Liver (tissue), 9 donors: ENCODE results near the gene PLB1. TPM values are rescaled to one million over a fixed set of nuclear protein-coding genes. Genes with fewer than 3 reads are reported as not detected.

Source experiments
- DNase-seq: peaks from one replicate; pipeline ENCODE4 v3.0.0-alpha.2; 2017; ENCODE audit warnings: low spot score
- H3K27ac ChIP-seq, 2 donors: one replicate each; pipeline ENCODE4 v1.7.0; 2013; ENCODE audit warnings: inconsistent platforms in 2 of 2, low read length in 2 of 2, control low read depth in 1 of 2, low read depth in 1 of 2, mild to moderate bottlenecking in 1 of 2
- H3K27me3 ChIP-seq, 4 donors: one replicate each; pipeline versions ENCODE4 v1.6.1 to v1.7.0; 2013; ENCODE audit warnings: low read length in 3 of 4, inconsistent platforms in 1 of 4, mild to moderate bottlenecking in 1 of 4, moderate library complexity in 1 of 4; ENCODE audit not compliant: control insufficient read depth in 4 of 4, insufficient read depth in 4 of 4
- H3K36me3 ChIP-seq, 4 donors: one replicate each; pipeline versions ENCODE4 v1.6.1 to v1.7.0; 2013; ENCODE audit warnings: low read length in 3 of 4, mild to moderate bottlenecking in 3 of 4, low read depth in 1 of 4, moderate library complexity in 1 of 4; ENCODE audit not compliant: control insufficient read depth in 4 of 4, insufficient read depth in 3 of 4
- H3K4me1 ChIP-seq, 4 donors: one replicate each; pipeline versions ENCODE4 v1.6.1 to v1.7.0; 2013; ENCODE audit warnings: low read length in 3 of 4, mild to moderate bottlenecking in 3 of 4, moderate library complexity in 1 of 4; ENCODE audit not compliant: control insufficient read depth in 4 of 4, insufficient read depth in 4 of 4
- H3K4me3 ChIP-seq, 3 donors: one replicate each; pipeline versions ENCODE4 v1.6.1 to v1.7.0; 2013; ENCODE audit warnings: low read length in 3 of 3, control low read depth in 1 of 3, low read depth in 1 of 3, mild to moderate bottlenecking in 1 of 3
- H3K9ac ChIP-seq, 2 donors: one replicate each; pipeline ENCODE4 v1.7.0; 2013; ENCODE audit warnings: low read length in 2 of 2, mild to moderate bottlenecking in 2 of 2, moderate library complexity in 2 of 2, control low read depth in 1 of 2, low read depth in 1 of 2
- H3K9me3 ChIP-seq, 4 donors: one replicate each; pipeline versions ENCODE4 v1.6.1 to v1.7.0; 2013; ENCODE audit warnings: low read length in 3 of 4; ENCODE audit not compliant: control insufficient read depth in 4 of 4
- EGR1 ChIP-seq, 2 donors: IDR thresholded peaks; 2 replicates each; pipeline ENCODE4 v1.6.1; 2016 to 2018; ENCODE audit warnings: antibody characterized with exemption in 2 of 2, low read depth in 2 of 2
- FOXA2 ChIP-seq: IDR thresholded peaks from 2 replicates; pipeline ENCODE4 v1.6.1; 2016; ENCODE audit warnings: antibody characterized with exemption
- HNF4G ChIP-seq: IDR thresholded peaks from 2 replicates; pipeline ENCODE4 v1.6.1; 2016; ENCODE audit warnings: antibody characterized with exemption
- JUND ChIP-seq, 2 donors: IDR thresholded peaks; 2 replicates each; pipeline ENCODE4 v1.6.1; 2016; ENCODE audit warnings: antibody characterized with exemption in 2 of 2
- NR2F2 ChIP-seq: IDR thresholded peaks from 2 replicates; pipeline ENCODE4 v1.6.1; 2016; ENCODE audit warnings: antibody characterized with exemption
- TAF1 ChIP-seq: conservative IDR thresholded peaks from 2 replicates; pipeline ENCODE4 v1.6.1; 2016; ENCODE audit warnings: antibody characterized with exemption, mild to moderate bottlenecking
- YY1 ChIP-seq: IDR thresholded peaks from 2 replicates; pipeline ENCODE4 v1.6.1; 2016; ENCODE audit warnings: antibody characterized with exemption, mild to moderate bottlenecking
- WGBS: extraction: QIAGEN DNeasy Blood & Tissue Kit; methylation state at CpG from one replicate; pipeline ENCODE4 v1.1.7; 2013; 5-methylcytosine and 5-hydroxymethylcytosine counted together
- polyA plus RNA-seq, 2 donors: library from polyadenylated mRNA; stranded (reverse) in 1 of 2; unstranded in 1 of 2; fragments of 200-250 nt in 1 of 2; fragments of >200 nt in 1 of 2; fragmentation: Nextera tagmentation in 1 of 2; extraction: Ambion mirVana in 1 of 2; gene quantifications; one replicate each; pipeline versions ENCODE4 v1.2.1 to v1.2.3, GENCODE V29; 2013 to 2015
- total RNA-seq, 2 donors: library from RNA; depleted of rRNA; stranded (reverse); fragments of >200 nt; gene quantifications; one replicate each; pipeline ENCODE4 v1.2.3, GENCODE V29; 2014
- TF ChIP-seq, protein P1 (sequence below): IDR thresholded peaks from 2 replicates; pipeline ENCODE4 v1.6.1; 2016; ENCODE audit warnings: antibody characterized with exemption, mild to moderate bottlenecking
- TF ChIP-seq, protein P2 (sequence below): IDR thresholded peaks from 2 replicates; pipeline ENCODE4 v1.6.1; 2016; ENCODE audit warnings: antibody characterized with exemption
- TF ChIP-seq, protein P3 (sequence below): IDR thresholded peaks from 2 replicates; pipeline ENCODE4 v1.6.1; 2016; ENCODE audit warnings: antibody characterized with exemption
- donor health status: healthy.
- donor health status: healthy.
- donor health status: healthy.
- donor health status: healthy.
- donor health status: healthy.

PLB1 gene
- total and polyA plus RNA-seq, 4 donors = 0.58 to 4.5 (median 1.6) TPM

DNA sequence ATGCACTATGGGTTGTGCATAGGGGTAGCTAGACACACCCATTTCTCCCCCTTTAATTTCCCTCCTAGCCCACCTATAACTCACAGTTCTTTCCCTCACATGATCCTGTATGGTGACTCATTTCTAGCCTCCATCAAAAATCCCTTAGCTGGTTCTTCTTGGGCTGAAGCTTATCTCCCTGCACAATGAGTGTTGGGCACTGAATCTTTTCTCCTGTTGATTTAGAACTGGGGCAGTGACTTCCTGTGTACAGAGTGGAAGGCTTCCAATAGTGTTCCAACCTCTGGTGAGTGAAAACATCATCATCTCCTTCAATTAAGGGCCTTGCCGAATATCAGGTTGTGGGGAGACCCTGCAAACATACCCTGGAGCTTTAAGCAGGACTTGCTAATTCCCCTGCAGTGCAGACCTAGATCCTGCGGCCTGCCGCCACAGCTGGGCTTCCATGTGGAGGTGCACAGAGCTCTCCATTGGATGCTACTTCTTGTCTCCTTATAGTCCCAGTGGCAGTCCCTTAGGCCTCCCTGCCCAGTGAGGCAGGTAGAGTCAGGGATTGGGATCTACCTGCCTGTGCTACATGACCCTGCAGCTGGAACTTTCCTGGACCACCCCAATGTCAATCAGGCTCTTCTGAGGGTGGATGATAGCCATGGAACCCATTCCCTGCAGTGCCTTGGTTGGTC is 121.8 kb downstream of the PLB1 start:
- Histone ChIP-seq H3K9me3 (no peaks in the 10 kb centered on the region), H3K4me3 (no peak overlapping the region), H3K27ac (no peak overlapping the region), H3K27me3 (no peaks in the 10 kb centered on the region), H3K9ac (no peak overlapping the region), H3K4me1 (peaks cover 0 to 16% (median 11%) of the 10 kb centered on the region in 4 donors), H3K36me3 (no peaks in the 10 kb centered on the region)
- TF ChIP-seq FOXA2 (no peak), YY1 (no peak), NR2F2 (no peak)
- TF ChIP-seq, protein P1, sequence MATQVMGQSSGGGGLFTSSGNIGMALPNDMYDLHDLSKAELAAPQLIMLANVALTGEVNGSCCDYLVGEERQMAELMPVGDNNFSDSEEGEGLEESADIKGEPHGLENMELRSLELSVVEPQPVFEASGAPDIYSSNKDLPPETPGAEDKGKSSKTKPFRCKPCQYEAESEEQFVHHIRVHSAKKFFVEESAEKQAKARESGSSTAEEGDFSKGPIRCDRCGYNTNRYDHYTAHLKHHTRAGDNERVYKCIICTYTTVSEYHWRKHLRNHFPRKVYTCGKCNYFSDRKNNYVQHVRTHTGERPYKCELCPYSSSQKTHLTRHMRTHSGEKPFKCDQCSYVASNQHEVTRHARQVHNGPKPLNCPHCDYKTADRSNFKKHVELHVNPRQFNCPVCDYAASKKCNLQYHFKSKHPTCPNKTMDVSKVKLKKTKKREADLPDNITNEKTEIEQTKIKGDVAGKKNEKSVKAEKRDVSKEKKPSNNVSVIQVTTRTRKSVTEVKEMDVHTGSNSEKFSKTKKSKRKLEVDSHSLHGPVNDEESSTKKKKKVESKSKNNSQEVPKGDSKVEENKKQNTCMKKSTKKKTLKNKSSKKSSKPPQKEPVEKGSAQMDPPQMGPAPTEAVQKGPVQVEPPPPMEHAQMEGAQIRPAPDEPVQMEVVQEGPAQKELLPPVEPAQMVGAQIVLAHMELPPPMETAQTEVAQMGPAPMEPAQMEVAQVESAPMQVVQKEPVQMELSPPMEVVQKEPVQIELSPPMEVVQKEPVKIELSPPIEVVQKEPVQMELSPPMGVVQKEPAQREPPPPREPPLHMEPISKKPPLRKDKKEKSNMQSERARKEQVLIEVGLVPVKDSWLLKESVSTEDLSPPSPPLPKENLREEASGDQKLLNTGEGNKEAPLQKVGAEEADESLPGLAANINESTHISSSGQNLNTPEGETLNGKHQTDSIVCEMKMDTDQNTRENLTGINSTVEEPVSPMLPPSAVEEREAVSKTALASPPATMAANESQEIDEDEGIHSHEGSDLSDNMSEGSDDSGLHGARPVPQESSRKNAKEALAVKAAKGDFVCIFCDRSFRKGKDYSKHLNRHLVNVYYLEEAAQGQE = no peak
- TF ChIP-seq, protein P2, sequence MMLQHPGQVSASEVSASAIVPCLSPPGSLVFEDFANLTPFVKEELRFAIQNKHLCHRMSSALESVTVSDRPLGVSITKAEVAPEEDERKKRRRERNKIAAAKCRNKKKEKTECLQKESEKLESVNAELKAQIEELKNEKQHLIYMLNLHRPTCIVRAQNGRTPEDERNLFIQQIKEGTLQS = no peak
- 88% methylated on average over 3 of the region's 3 CpGs for WGBS
- no peak for DNase-seq

GRCh38 chr2:28618221-28619141 is 122.6 kb downstream of the PLB1 start:
- WGBS = 95% methylated on average over 12 of the region's 12 CpGs
- TF ChIP-seq, protein P3, sequence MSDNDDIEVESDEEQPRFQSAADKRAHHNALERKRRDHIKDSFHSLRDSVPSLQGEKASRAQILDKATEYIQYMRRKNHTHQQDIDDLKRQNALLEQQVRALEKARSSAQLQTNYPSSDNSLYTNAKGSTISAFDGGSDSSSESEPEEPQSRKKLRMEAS = no peak
- TF ChIP-seq HNF4G (no peak), NR2F2 (no peak), EGR1 (IDR thresholded peaks at IDR 0.05; ENCODE audit: low read depth in 2 of 2) (no peak), JUND (IDR thresholded peaks at IDR 0.05) (no peak), TAF1 (no peak)
- Histone ChIP-seq H3K4me1 (peaks cover 0 to 16% (median 11%) of the 10 kb centered on the region in 4 donors), H3K9ac (no peak overlapping the region), H3K27ac (no peak overlapping the region), H3K27me3 (no peaks in the 10 kb centered on the region), H3K9me3 (no peaks in the 10 kb centered on the region), H3K36me3 (no peaks in the 10 kb centered on the region), H3K4me3 (no peak overlapping the region)
- DNase-seq = no peak
